OCI-M2 (cell line): Measurements from ENCODE around the gene TCEA2.
"Not testable (repeated sequence)": the region's sequence is repeated elsewhere in the genome, so short reads cannot be mapped to it uniquely, and the experiment has no call there.

Source experiments
- DNase-seq: peaks from one replicate; lab custom pipeline; 2025; ENCODE audit not compliant: unreplicated experiment; lab: John Stamatoyannopoulos, UW

TCEA2 gene

GRCh38 chr20:64106435-64106961 lies 43.5 kb downstream of the TCEA2 start:
- DNase-seq: no peak

- no peak for DNase-seq
Measured at GRCh38 chr20:64106981-64107735, 44.2 kb downstream of the TCEA2 start, which contains the start of gene NPBWR2. NPBWR2 (minus strand) TSS chr20:64107565; CDS start chr20:64106831, 734 bp downstream.

GRCh38 chr20:64107736-64108457 lies 44.9 kb downstream of the TCEA2 start:
- DNase-seq: no peak

GRCh38 chr20:64108731-64109681 lies 46.0 kb downstream of the TCEA2 start:
- no peak for DNase-seq

GRCh38 chr20:64109831-64110391 lies 46.9 kb downstream of the TCEA2 start:
- DNase-seq: no peak

- DNase-seq: no peak
Measured at GRCh38 chr20:64110411-64111068, 47.5 kb downstream of the TCEA2 start.

- no peak for DNase-seq
Measured at GRCh38 chr20:64111841-64112641, 49.0 kb downstream of the TCEA2 start.

GRCh38 chr20:64112691-64113443 lies 49.9 kb downstream of the TCEA2 start:
- no peak for DNase-seq

- DNase-seq: no peak
Measured at GRCh38 chr20:64113444-64113775, 50.4 kb downstream of the TCEA2 start.

GRCh38 chr20:64113796-64114355 lies 50.9 kb downstream of the TCEA2 start:
- DNase-seq: no peak

GRCh38 chr20:64114356-64114971 lies 51.5 kb downstream of the TCEA2 start:
- no peak for DNase-seq

GRCh38 chr20:64115171-64115911 lies 52.3 kb downstream of the TCEA2 start:
- DNase-seq: no peak

GRCh38 chr20:64116016-64116415 lies 53.0 kb downstream of the TCEA2 start:
- DNase-seq: no peak

GRCh38 chr20:64116541-64117431 lies 53.8 kb downstream of the TCEA2 start:
- no peak for DNase-seq

GRCh38 chr20:64117432-64117777 lies 54.4 kb downstream of the TCEA2 start:
- DNase-seq: not testable (repeated sequence)

- DNase-seq: no peak
Measured at GRCh38 chr20:64119301-64119680, 56.3 kb downstream of the TCEA2 start.
